SKM-1 (cell line): ENCODE data around the gene PPP1R3C.

Experiments used
- DNase-seq: peaks from one replicate; lab custom pipeline; 2025; ENCODE audit not compliant: unreplicated experiment; lab: John Stamatoyannopoulos, UW

The PPP1R3C gene

GRCh38 chr10:91632671-91633550, at the start of gene PPP1R3C:
Gene PPP1R3C (minus strand): TSS chr10:91633071. CDS start chr10:91632969, 102 bp downstream.
- DNase-seq, result peak; percentile 80

DNA sequence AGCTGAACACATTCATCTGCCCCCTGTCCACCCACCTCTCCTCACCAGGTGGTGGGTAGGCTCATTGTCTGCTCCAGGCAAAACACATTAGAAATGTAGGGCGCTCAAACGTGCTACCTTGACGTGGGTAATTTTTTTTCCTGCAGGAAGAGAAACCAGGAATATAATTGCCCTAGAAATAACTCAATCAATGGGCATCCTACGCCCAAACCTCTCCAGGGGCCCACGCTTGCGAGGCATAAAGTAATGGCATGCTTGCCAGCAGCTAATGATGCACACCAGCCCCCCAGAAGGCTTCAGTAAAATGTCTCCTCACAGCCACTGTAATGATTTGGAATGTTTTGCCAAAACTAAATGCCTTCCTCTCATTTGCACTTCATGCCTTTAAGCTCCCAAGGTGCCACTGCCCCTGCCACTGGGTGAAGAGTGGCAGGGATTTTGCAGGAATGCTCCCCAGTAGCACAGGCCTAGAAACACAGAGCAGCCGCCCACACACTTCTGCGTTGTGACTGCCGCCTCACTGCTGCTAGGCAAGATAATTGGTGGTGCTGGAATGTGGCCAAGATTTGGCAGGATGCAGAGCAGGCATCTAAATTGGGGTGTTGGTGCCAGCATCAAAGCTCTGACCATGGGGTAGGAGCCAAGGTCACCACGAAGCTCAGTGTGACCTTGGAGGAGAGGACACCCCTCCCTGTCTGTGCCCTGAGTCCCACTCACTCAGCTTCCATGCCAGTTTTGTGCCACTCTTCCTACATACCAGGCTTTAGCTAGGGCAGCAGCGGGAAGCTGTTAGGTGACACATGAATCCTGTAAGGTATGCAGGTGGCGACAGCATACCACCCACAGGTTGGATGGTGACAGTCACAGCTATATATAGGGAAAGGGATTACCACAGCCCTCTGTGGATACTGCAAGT, 48.7 kb upstream of the PPP1R3C start:
- DNase-seq, result no peak

- no peak for DNase-seq
These were observed 47.6 kb upstream of the PPP1R3C start for GRCh38 chr10:91680487-91680886.

DNA sequence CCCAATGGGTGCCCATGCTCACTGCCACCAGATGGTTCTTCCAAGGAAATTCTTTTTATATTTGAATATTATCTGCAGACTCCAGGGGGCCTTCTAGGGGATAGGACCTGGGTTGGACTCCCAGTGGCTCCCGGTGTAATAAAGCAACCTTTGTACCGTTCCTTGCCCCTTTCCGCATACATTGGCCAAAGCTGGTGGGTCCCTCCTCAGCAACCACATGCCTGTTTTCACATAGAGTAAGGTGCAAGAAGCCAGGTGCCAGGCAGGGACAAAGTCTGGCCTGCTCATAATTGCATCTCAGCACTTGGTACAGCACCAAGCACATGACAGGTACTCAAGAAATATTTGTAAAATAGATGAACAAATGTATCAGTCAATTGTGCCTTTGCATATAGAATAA, 46.4 kb upstream of the PPP1R3C start:
- no peak for DNase-seq

GRCh38 chr10:91677911-91678310, 45.0 kb upstream of the PPP1R3C start:
- no peak for DNase-seq

DNA sequence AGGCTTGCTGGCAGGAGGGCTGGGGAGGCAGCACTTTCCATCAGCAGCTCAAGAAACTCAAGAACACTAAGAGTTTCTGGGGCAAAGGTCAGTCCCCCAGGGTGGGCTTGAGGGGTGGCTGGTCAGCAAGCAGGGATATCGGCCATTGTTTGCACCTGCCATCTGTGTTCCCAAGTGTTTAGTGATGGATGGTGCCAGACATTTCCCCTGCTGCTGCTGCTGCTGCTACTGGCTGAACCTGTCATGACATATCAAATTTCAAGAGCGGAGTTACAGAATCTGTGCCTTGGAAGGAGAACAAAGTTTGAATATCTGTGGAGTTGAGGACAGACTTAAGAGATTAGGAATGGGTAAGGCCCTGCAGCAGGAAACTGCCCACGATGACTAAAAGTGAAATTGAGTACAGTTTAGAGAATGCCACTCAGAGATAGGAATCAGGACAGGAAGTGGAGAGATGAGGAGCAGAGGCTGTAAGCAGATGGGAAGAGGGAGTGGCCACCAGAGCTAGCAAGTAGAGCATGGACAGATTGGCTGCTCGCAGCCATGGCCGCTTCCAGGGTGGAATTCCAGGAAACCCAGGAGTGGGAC, 39.2 kb upstream of the PPP1R3C start:
- no peak for DNase-seq

DNA sequence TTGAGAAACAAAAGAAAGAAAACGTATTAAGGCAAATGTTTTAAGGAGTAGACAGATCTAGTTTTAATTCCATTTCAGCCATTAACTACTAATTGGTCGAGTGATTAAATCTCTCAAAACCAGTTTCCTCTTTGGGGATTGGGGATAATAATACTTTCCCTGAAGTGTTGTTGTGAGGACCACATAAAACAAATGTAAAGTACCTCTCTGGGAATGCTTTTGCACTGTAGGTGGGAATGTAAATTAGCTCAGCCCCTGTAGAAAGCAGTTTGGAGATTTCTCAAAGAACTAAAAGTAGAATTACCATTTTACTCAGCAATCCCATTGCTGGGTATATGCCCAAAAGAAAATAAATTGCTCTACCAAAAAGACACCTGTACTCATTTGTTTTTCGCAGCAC, 36.0 kb upstream of the PPP1R3C start:
- DNase-seq, result no peak

DNA sequence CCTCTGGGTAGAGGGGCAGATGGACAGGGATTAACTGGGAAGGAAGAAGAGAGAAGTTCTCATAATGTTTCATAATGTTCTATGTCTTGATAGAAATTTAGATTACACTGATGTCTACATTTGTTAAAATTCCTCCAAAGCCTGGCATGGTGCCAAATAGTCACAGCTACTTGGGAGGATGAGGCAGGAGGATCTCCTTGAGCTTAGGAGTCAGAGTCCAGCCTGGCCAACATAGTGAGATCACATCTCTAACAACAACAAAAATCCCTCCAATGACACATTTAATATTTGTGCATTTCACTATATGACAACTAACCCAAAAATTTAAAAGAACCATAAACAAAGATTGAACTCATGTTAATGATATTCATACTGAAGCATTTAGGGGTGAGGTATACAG, 33.0 kb upstream of the PPP1R3C start:
- DNase-seq, result no peak

DNA sequence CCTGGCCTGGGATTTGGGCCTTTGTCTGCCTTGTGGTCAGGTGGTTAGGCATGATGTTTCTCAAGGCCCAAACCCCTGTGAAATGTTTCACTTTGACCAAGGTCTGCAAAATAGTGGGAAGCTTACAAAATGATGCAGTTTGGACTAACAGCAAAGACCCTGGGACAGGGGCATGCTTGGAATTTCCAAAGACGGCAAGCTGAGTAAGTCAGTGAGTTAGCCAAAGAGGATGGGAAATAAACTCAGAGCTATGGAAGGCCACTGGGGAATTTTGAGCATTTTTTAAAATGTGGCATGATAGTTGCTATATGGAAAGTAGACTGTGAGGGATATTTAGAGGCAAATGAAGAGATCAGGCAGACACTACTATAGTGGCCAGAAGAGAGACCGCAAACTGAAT, 31.6 kb upstream of the PPP1R3C start:
- no peak for DNase-seq

DNA sequence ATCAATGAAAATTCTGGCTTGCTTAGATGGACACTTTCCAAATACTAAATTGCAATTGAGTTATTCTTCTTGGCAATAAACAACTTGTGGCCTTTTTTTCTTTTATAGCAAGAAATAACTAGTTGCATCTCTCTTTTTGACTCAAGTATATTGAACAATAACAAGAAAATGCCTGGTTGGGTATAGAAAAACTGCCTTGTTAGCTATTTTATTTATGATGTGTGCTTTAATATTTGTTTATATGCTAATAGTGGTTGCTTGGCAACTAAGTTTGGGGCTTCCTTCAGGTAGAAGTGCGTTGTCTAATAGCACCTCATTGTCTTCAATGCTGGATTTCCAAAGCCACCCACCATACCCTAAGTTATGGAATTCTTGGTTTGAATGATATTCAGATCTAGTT, 30.1 kb upstream of the PPP1R3C start:
- DNase-seq, result no peak

- DNase-seq, result no peak
These were observed 20.5 kb upstream of the PPP1R3C start for GRCh38 chr10:91653219-91653870.

DNA sequence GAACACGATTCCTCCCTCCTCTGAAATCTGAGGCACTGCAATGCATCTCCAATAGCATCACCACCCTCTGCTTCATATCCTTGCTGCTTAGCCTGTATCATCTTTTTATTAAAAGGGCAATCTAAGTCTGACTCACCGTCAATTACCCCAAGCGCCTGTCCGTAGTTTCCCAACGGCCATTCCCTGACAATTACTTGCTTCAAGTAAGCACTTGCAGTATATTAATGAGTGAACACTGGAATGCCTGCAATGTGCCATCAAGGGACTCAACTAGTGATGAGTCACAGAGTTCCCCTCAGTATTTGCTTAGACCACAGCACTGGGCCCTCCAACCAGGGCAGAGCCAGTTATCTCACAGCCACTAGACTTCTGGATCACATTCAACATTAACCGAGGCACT, 19.5 kb upstream of the PPP1R3C start:
- DNase-seq, result no peak

DNA sequence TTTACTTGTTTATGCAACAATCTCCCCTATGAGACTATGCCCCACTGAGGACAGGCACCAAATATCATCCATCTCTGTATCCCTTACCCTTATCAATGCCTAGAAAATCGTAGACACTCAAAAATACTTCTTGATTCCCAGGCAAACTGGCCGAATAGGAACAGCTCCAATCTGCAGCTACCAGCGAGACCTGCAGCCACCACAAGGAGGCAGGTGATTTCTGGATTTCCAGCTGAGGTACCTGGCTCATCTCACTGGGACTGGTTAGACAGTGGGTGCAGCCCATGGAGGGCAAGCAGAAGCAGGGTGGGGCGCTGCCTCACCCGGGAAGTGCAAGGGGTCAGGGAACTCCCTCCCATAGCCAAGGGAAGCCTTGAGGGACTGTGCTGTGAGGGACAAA, 10.8 kb upstream of the PPP1R3C start:
- DNase-seq, result no peak

- no peak for DNase-seq
These were observed 10.2 kb upstream of the PPP1R3C start for GRCh38 chr10:91642831-91643692.

DNA sequence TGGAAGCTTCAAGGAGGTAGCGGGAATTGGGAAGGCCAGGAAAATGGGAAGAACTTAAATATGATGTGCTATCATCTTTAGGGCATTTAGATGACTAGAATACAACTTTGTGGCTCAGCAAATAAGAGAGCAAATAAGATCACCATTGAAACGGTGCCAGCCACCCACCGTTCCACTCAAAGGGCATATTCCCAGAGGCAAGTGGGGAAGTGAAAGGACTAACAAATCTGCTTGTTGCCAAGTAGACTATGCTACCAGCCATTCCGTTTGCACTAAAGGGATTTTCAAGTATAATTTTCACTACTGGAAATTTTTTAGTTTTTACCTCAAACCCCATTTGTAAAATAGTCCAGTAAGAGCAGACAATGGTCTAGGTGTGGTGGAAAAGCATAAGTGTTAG, 4.0 kb upstream of the PPP1R3C start:
- DNase-seq, result no peak

DNA sequence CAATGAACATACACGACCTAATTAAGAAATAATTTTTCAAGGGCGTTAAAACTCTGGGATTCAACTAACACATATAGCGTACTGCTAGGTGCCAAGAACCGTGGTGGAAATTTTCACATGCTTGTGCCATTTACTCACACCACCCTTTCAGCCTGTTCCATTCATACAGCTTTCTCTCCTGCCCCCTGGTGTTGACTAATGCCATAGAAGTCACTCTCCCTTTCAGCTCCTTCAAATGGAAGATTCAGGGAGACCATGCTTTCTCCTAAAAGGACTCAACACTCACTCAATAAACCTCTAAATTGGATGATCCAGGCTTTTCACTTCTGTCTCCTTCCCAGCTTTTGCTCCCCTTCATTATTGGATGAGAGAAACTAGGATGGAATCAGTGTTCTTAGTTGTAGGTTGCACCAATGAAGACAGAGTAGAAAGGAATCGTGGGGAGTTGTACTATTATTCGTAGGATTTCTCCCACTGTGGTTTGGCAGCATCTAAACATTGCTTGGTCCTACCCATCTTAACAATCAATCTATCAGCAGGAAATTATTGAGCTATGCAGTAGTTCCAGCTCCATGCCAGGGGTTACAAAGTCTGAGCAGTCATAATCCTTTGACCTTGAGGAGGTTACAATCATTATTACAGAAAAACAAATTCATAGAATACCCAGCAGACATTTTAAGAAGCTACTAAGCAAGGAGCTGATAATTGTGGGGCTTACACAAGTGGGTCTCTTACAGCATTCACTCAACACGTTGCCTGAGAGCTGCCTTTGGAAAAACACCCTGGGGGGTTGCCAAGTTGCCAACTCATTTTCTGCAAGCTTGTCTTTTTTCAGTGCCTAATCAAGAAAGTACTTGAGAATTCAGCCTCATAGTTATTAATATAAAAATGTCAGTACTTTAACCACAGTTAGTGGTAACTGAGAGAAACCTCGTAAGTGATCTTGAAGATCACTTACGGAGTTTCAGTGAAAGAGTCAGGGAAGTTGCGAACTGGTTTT, 2.8 kb upstream of the PPP1R3C start:
- peak; percentile 77 for DNase-seq

DNA sequence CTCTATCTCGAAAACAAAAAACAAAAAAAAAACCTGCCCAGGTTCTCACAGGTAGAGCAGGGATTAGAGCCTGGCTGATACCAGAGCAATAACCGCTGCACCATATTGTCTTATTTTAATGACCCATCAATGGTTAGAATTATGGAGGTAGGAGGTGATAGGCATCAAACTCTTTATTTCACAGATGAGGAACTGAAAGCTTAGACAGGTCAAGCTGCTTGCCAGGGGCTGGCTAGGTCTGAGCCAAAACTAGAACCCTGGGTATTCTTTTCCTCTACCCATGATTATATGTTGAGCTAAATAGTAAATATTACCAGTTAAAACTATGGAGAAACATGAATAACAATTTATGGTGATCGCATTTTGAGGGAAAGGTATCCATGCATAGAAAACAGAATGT, 2.0 kb upstream of the PPP1R3C start:
- DNase-seq, result no peak

- no peak for DNase-seq
These were observed 1.4 kb upstream of the PPP1R3C start for GRCh38 chr10:91634246-91634645.

DNA sequence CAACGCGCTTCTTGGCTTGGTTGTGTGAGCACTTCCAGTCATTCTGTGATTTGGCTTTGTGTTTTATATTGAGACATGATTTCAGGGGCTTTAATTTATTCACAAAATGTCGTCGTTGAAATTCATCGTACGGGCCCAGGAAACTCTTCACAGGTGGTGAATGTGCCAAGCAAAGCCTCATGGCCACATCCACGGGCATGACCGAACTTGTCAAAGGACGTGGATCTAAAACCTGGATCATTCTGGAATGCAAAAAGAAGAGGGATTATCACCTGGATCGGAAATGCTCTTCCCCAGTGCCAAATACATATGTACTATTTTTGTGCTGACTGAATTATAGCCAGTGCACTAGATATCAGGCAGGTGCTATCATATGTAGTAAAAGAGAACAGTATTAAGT, 2.2 kb downstream of the PPP1R3C start:
- no peak for DNase-seq
